AG09309 (cell line): ENCODE measurements around the gene PLEKHM2.

Experiments
- DNase-seq: peaks from one replicate; pipeline ENCODE4 v3.0.0-alpha.2; 2010; ENCODE audit warnings: low read depth
- H3K4me3 ChIP-seq: 2 replicates; pipeline ENCODE4 v1.5.1; 2011; ENCODE audit warnings: mild to moderate bottlenecking, low read depth, low read length, moderate library complexity; ENCODE audit not compliant: control insufficient read depth
- CTCF ChIP-seq: IDR thresholded peaks from 2 replicates; pipeline ENCODE4 v1.5.1; 2011; ENCODE audit warnings: mild to moderate bottlenecking, low read depth, low read length, inconsistent platforms; ENCODE audit not compliant: insufficient read depth, control insufficient read depth; ENCODE audit errors: missing control alignments

The PLEKHM2 gene

DNA sequence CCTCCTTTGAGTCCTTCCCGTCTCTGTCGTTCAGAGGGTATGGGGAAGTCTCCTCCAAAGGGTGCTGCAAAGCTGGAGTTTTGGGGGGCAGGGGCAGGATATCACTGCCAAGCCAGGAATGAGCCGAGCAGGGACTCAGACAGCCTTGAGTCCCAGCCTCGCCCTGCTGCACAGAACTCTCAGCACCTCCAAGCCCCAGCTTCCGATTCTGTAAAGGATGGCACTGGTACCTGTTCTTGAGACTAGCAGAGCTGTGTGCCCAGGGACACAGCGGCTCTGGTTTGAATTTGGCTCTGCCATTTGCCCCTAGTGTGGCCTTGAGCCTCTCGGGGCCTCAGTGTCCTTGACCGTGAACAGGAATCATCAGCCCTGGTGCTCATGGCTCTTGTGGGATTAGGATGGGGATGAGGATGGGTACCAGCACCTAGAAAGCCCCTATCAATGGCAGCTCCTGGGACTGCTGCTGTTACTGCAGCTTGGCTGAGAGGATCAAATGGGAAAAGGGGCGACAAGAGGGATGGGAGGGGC, 73.0 kb downstream of the PLEKHM2 start:
- DNase-seq: no peak
- TF ChIP-seq CTCF: no peak
- no peak overlapping the region for H3K4me3 ChIP-seq

DNA sequence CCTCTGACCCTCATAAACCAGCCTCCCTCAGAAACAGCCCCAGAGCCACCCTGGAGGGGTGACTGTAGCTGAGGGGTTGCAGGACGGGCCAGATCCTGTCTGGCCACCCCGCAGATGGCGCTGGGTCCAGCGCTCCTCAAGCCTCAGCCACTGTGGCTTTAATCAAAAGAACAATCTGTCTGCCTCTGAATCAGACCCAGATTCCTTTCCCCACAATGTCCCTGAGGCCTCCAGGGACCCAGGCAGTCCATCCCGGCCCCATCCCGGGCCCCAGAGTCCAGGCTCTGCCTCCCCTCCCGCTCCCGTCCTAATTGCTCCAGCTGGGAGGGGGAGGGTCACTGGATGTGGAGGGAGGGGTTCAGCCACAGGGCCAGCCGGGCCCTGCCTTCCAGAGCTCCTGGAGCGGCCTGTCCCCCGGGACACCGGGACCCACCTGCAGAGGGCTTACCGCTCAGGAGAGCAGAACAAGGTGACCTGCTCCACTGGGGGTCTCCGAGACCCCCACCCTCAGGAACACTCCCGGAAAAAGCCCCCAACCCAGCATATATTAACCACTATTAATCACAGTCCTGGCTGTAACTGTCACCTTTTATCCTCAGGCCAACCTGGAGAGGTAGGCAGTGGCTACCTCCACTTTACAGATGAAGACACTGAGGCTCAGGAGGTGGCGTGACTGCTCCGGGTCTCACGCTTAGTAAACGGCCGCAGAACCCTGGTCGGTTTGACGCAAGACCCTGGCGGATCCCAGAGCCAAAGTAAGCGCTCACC, 73.6 kb downstream of the PLEKHM2 start:
- no peak for TF ChIP-seq CTCF

GRCh38 chr1:15758343-15758931, 74.3 kb downstream of the PLEKHM2 start, which contains the start of gene FBLIM1:
TSS of gene FBLIM1 (plus strand) at chr1:15758795. CDS start at chr1:15764984, 6,189 bp downstream.
- no peak for DNase-seq
- no peak for TF ChIP-seq CTCF
- H3K4me3 ChIP-seq: peak within 1 kb of the TSS; percentile 63

More for the DNA sequence above, 73.6 kb downstream of the PLEKHM2 start:
- H3K4me3 ChIP-seq: peak overlapping the region; percentile 63
- no peak for DNase-seq

GRCh38 chr1:15758953-15759661, 75.0 kb downstream of the PLEKHM2 start:
- no peak for DNase-seq
- no peak for TF ChIP-seq CTCF
- H3K4me3 ChIP-seq: peak overlapping the region; percentile 63

DNA sequence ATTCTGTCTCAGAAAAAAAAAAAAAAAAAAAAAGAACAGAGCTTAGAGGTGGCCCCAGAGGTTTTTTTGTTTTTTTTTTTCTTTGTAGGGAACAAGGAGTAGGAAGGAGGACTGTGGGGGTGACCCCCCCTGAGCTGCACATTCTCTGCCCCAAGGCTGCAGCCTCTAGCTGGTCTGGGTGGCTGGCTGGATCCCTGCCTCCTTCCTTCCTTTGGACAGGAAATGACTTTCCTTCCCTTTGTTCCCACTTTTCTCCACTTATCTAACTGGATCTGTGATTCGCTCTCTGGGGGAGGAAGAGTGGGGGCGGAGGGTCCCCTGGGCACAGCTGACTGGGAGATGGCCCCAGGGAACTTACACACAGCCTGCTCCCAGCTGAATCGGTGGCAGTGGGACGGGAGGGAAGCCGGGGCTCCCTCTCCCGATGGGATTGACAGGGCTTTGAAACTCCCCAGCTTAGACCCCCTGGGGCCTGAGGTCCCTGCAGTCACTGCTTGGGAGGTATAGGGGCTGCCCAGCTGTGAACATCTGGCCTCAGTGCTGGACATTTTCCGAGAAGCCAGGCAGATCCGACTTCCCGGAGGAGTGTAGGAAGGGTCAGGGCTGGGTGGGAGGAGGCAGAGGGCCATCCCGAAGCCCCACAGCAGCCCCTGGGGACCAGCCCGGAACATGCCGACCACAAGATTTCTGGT, 76.5 kb downstream of the PLEKHM2 start:
- peak; percentile 39 for DNase-seq
- no peak for TF ChIP-seq CTCF
- peak overlapping the region; percentile 39 for H3K4me3 ChIP-seq
